SH-SY5Y (cell line): Measurements from ENCODE around the gene OR2J3.

ENCODE experiments used
- GATA2 ChIP-seq: IDR thresholded peaks from 2 replicates; pipeline ENCODE4 v1.6.1; 2011; ENCODE audit warnings: mild to moderate bottlenecking, low read depth, low read length
- GATA3 ChIP-seq: IDR thresholded peaks from 2 replicates; pipeline ENCODE4 v1.6.1; 2011; ENCODE audit warnings: low read depth, mild to moderate bottlenecking, low read length, moderate library complexity

- TF ChIP-seq GATA2 (no peak), GATA3 (no peak)
These were observed 45.2 kb downstream of the OR2J3 start for GRCh38 chr6:29153083-29153482.
